Measurements from ENCODE around the gene RABGEF1.
"Not testable (repeated sequence)": the region's sequence is repeated elsewhere in the genome, so short reads cannot be mapped to it uniquely, and the experiment has no call there.

The RABGEF1 gene

GRCh38 chr7:66765322-66766025, 24.9 kb downstream of the RABGEF1 start:
- not testable (repeated sequence) for DNase-seq (ENCODE audit: low read depth in 2 of 2)

DNA sequence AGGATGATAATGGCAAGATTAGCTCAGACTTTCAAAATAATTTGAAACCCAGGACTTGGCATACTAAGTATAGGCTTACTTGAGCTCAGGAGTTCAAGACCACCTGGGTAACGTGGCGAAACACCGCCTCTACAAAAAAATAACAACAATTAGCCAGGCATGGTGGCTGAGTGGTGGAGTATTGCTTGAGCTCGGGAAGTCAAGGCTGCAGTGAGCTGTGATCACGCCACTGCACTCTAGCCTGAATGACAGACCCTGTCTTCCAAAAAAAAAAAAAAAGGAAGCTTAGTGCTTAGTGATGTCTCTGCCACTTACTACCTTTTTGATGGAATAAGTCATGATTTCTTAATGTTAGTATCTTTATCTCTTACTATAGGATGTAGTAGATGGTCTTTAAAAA, 25.5 kb downstream of the RABGEF1 start:
- no peak for DNase-seq (ENCODE audit: low read depth in 2 of 2)

GRCh38 chr7:66767486-66767885, 27.0 kb downstream of the RABGEF1 start:
- not testable (repeated sequence) for DNase-seq (ENCODE audit: low read depth in 2 of 2)

DNA sequence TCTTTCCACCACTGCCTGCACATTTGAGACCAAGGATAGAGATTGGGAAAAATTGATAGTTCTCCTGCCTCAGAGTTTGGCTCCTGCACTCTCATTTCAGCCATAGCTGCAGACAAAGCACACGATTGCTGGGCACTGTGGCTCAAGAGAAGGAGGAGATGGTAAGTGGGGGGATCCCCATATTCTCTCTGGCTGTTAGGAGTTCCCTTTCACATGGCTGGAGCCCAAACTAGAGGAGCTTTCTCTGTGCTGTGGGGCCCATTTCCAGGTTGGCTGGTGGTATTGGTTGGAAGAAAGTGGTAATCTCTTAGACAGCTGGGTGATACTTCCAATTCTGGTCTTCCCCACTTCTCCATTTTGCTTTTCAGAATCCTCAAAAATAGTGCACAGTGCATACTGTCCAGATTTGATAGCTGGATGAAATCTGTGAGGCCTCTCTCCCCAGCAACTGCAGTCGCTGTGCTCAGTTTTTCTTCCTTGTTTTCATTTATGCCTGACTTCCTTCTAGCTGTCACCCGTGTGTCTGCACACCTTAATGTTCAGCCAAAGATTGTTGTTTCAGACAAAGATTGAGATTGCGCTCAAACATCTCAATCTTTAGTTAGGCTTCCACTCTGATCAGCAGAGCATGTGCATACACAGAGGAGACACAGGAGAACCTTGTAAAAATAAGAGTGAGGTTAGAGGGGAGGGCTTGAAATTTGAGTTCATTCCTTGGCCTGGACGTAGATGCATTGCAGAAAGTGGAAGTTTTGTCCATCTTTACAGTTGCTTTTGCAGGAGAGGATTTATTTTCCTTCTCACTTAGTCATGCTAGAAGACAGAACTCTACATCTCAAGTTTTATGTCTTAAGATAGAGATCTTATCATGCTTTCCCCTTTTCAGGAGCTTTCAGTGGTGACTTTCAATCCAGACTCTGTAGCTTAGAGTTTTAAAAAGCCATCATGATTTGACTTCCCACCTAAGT, 28.6 kb downstream of the RABGEF1 start:
- DNase-seq (ENCODE audit: low read depth in 2 of 2), result no peak

DNA sequence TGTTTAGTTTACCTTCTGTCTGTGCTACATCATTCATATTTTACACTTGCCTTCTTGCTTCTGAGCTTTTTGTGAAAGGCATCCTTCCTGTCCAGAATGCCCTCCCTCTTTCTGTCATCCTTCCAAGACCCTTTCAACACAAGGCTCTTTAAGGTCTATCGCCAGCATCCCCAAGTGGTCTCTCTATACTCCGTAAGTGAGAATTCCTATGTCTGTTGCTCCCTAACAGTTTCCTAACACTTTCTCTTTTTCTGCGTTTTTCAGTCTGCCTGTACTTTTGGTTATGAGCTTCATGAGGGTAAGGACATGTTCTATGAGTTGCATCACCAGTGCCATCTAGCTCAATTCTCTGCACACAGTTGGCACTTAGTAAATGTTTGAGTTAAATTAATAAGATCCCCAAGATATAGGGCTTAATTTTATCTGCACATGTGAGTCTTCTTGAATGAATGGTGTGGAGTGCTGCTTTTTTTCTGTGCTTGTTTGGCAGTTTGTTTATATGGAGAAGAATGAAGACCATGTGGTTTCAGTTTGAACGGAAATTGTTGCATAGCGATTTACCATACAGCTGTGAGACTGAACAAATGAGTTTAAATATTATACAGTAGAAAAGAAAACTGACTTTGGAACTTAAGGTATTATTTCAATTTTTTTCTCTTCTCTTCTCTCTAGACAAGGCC, 29.4 kb downstream of the RABGEF1 start:
- DNase-seq (ENCODE audit: low read depth in 2 of 2), result no peak

DNA sequence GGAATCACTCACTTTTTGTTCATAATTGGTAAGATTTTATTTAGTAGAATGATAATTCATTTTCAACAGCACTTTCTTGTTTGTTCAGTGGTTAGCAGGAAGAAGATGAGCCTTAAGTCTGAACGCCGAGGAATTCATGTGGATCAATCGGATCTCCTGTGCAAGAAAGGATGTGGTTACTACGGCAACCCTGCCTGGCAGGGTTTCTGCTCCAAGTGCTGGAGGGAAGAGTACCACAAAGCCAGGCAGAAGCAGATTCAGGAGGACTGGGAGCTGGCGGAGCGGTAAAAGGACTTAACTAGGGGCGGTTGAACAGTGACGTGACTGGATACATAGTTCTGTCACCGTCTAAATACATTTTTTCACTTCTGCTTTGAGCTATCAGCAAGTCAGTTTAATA, 31.3 kb downstream of the RABGEF1 start:
- DNase-seq (ENCODE audit: low read depth in 2 of 2), result no peak

GRCh38 chr7:66773744-66774143, 33.2 kb downstream of the RABGEF1 start:
- DNase-seq (ENCODE audit: low read depth in 2 of 2), result not testable (repeated sequence)

DNA sequence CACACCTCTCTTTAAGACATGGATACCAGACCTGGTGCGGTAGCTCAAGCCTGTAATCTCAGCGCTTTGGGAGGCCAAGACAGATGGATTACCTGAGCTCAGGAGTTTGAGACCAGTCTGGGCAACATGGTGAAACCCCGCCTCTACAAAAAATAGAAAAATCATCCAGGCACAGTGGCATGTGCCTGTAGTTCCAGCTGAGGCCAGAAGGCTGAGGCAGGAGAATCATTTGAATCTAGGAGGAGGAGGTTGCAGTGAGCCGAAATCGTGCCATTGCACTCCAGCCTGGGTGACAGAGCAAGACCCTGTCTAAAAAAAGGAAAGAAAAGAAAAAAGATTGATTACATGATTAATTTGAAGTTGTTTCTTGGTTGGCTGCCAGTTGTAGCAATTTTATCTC, 35.9 kb downstream of the RABGEF1 start:
- DNase-seq (ENCODE audit: low read depth in 2 of 2), result not testable (repeated sequence)

DNA sequence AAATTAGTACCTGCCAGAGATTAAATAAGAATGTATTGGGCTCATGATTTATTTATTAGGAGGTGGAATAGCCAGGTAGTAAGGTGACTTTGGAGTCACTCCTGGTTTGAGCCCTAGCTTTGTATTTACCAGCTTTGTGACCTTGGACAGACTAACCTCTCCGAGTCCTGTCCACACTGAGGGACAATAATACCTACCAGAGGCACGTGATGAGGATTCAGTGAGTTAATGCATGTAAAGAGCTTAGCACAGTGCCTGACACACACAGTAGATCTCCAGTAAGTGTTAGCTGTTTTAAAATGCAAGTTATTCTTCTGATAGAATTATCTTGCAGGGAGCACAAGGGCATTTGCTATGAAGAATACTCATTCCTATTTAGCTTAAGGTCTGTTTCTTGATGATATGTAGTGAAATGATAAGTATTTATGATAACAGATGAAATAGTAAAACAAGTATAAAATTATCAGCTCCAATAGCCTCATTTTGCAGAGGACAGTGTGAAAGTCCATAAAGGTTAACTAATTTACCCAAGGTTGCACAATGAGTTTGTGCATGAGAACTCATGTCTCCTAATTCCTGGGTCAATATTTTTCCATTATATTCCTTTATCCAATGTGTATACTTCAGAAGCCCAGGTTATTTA, 36.4 kb downstream of the RABGEF1 start:
- DNase-seq (ENCODE audit: low read depth in 2 of 2), result no peak

DNA sequence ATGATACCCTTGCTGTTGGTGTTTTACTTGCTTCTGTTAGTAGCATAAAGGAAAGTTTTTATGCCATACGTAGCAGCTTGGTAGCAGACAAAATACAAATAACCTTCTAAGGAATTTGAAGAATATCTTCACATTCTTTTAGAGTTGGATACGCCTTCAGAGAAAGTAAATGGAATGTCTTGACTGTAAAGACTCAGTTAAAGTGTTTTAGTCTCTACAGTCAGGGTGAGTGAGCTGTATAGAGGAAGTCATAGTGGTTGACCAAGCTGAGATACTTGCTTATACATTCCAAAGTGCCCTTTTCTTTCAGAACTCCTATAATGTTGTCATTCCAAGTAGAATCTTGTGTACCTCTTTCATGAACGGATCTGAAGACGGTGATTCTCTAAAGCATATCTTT, 37.7 kb downstream of the RABGEF1 start:
- DNase-seq (ENCODE audit: low read depth in 2 of 2), result no peak

- no peak for DNase-seq (ENCODE audit: low read depth in 2 of 2)
Measured at GRCh38 chr7:66779669-66780409, 39.3 kb downstream of the RABGEF1 start.

DNA sequence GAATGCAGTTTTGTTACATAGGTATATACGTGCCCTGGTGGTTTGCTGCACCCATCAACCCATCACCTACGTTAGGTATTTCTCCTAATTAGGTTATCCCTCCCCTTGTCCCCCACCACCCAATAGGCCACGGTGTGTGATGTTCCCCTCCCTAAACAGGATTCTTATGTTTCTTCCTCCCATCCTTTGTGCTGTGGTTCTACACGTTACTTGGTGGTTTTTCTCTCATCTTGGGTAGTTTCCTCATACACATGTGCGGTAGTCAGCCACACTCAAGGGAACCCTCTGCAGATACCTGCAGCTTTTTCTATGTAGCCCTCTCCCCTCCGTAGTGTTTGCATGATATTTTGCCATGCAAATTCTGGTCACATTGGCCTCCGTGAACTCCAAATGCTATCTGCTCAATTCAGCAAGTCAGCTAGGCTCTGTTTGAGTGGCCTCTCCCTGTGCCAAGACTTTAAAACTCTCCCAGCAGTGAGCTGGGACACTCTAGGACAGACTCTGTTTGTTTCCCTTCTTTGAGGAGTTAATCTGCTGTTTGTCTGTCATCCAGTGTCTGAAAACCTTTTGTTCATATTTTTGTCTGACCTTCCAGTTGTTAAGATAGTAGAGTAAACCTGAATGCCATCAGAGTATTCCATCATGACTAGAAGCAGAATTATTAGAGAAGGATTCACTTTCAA, 41.0 kb downstream of the RABGEF1 start:
- DNase-seq (ENCODE audit: low read depth in 2 of 2), result no peak

- DNase-seq (ENCODE audit: low read depth in 2 of 2), result not testable (repeated sequence)
Measured at GRCh38 chr7:66782875-66783274, 42.3 kb downstream of the RABGEF1 start.

- DNase-seq (ENCODE audit: low read depth in 2 of 2), result not testable (repeated sequence)
Measured at GRCh38 chr7:66783887-66784595, 43.5 kb downstream of the RABGEF1 start.

DNA sequence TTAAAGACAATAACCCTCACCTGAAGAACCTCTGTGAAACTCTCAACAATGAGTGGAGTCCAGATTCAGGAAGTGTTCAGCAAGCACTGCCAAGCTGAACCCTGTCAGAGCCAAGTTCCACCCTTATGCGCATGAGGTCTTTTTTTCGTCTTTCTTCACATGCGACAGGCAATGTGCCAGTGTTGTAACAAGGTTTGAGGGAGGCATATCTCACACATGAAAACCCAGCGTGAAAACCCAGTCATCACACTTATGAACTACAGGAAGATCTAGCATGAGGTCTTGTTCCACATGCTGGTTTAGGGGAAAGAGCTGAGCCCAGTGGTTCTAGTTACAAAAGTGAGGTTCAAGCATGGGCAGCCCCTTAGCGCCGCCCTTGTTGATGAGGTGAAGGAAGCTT, 49.7 kb downstream of the RABGEF1 start:
- no peak for DNase-seq (ENCODE audit: low read depth in 2 of 2)

- no peak for DNase-seq (ENCODE audit: low read depth in 2 of 2)
Measured at GRCh38 chr7:66790725-66791124, 50.2 kb downstream of the RABGEF1 start.

GRCh38 chr7:66800591-66800990, 60.1 kb downstream of the RABGEF1 start:
- no peak for DNase-seq (ENCODE audit: low read depth in 2 of 2)

GRCh38 chr7:66804001-66804400, 63.5 kb downstream of the RABGEF1 start:
- DNase-seq (ENCODE audit: low read depth in 2 of 2), result no peak

- no peak for DNase-seq (ENCODE audit: low read depth in 2 of 2)
Measured at GRCh38 chr7:66807736-66808135, 67.2 kb downstream of the RABGEF1 start.

DNA sequence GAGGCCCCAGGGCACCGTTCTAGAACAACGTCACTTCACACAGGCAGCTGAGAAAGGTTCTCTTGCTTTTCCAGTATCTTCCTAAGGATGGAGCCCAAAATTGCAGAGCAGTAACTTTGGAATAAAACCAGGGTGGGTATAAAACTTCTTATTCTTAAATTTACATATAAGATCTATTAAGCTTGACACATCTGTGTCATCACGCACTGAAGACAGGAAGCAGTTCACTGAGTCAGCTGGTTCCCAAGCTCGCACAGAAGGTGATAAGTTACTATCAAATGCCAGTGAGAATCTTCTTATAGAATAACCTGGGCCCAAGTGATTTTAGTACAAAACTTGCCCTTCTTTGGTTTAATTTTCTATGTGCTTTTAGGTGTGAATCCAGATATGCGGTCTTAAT, 70.2 kb downstream of the RABGEF1 start:
- DNase-seq (ENCODE audit: low read depth in 2 of 2), result no peak

Measured in stimulated activated CD8-positive, alpha-beta memory T cell treated with anti-CD3 and anti-CD28 coated beads, Interleukin-7, amount 100 ng/mL, for 4 hours (primary cell).